HepG2 (cell line): Measurements from ENCODE around the gene CLMP. TPM values are rescaled to one million over a fixed set of nuclear protein-coding genes. Genes with fewer than 3 reads are reported as not detected.

Experiments
- ATAC-seq: fragments of 200-7000 bp; cut with Tn5 transposase; 3 replicates; pipeline ENCODE4 v1.9.1; 2020; ENCODE audit warnings: mild to moderate bottlenecking, moderate library complexity
- BruUV-seq: library from RNA; stranded (reverse); fragments of 400-500 nt; replicated peaks from 2 replicates; lab custom pipeline; 2021; lab: Mats Ljungman, UMichigan
- CTCF ChIA-PET: fragments of 300-600 bp; formaldehyde crosslinking; extraction: SDS; loops from one replicate; lab custom pipeline; 2021; ENCODE audit warnings: low total read pairs, inconsistent platforms, low intra/inter-chr PET ratio; lab: Yijun Ruan, JAX
- POLR2A ChIA-PET: fragments of 350-600 bp; sonication (Branson Sonifier 250); formaldehyde crosslinking; loops from one replicate; lab custom pipeline; 2020; ENCODE audit warnings: antibody characterized with exemption, inconsistent platforms; lab: Yijun Ruan, JAX
- DNase-seq: peaks from one replicate; pipeline ENCODE4 v3.0.0-alpha.2; 2015; ENCODE audit warnings: low spot score
- FAIRE-seq: peaks from 3 replicates; lab custom pipeline; 2011; peaks lifted over from hg19 to GRCh38; lab: Jason Lieb, UNC
- H2AFZ ChIP-seq: one replicate; pipeline ENCODE4 v1.6.1; 2011; ENCODE audit warnings: low read length, inconsistent platforms
- H3K27ac ChIP-seq: fragments of 300-600 bp; 3 replicates; pipeline ENCODE4 v1.8.0; 2011; ENCODE audit warnings: mixed run types, mild to moderate bottlenecking, mixed read lengths, low read length, inconsistent platforms; ENCODE audit not compliant: insufficient read depth; ENCODE audit errors: extremely low read length
- H3K27me3 ChIP-seq, 2 experiments: fragments of 200-600 bp in 1 of 2; 2 replicates in 1 of 2; 3 replicates in 1 of 2; pipeline versions ENCODE4 v1.6.0 to v1.8.0; 2011; ENCODE audit warnings: low read length in 2 of 2, mild to moderate bottlenecking in 2 of 2, moderate library complexity in 2 of 2, inconsistent platforms in 1 of 2; ENCODE audit not compliant: insufficient read depth in 2 of 2, control insufficient read depth in 1 of 2
- H3K36me3 ChIP-seq, 2 experiments: fragments of 200-600 bp in 1 of 2; replicated peaks in 1 of 2; 2 replicates in 1 of 2; 3 replicates in 1 of 2; pipeline versions ENCODE4 v1.5.1 to v1.8.0; 2011; ENCODE audit warnings: low read length in 2 of 2, inconsistent platforms in 1 of 2; ENCODE audit not compliant: insufficient read depth in 2 of 2, control insufficient read depth in 1 of 2
- H3K4me1 ChIP-seq: 2 replicates; pipeline ENCODE4 v1.5.1; 2012; ENCODE audit warnings: low read length, inconsistent platforms; ENCODE audit not compliant: insufficient read depth
- H3K4me2 ChIP-seq: 2 replicates; pipeline ENCODE4 v1.6.0; 2011; ENCODE audit warnings: low read depth, low read length, inconsistent platforms
- H3K4me3 ChIP-seq, 3 experiments: fragments of 200-600 bp in 1 of 3; sonication (generic), shearing (Covaris generic) in 1 of 3; replicated peaks in 1 of 3; 2 replicates each; pipeline ENCODE4 v1.5.1; 2011 to 2016; ENCODE audit warnings: low read length in 3 of 3, inconsistent platforms in 2 of 3, low read depth in 2 of 3, mild to moderate bottlenecking in 2 of 3, control low read depth in 1 of 3, mixed read lengths in 1 of 3; ENCODE audit not compliant: insufficient read depth in 1 of 3
- H3K79me2 ChIP-seq: one replicate; pipeline ENCODE4 v1.6.1; 2011; ENCODE audit warnings: low read length, inconsistent platforms; ENCODE audit not compliant: insufficient read depth
- H3K9ac ChIP-seq: 2 replicates; pipeline ENCODE4 v1.6.0; 2011; ENCODE audit warnings: mild to moderate bottlenecking, low read depth, low read length, inconsistent platforms; ENCODE audit not compliant: insufficient read depth
- H3K9me3 ChIP-seq: 2 replicates; pipeline ENCODE4 v1.5.1; 2012; ENCODE audit warnings: mild to moderate bottlenecking, low read length
- H4K20me1 ChIP-seq: 2 replicates; pipeline ENCODE4 v1.6.0; 2011; ENCODE audit warnings: inconsistent platforms, mild to moderate bottlenecking, low read length, moderate library complexity; ENCODE audit not compliant: insufficient read depth
- ADNP ChIP-seq: sonication (generic); formaldehyde crosslinking; IDR thresholded peaks from 2 replicates; pipeline ENCODE4 v1.4.0; 2020; ENCODE audit warnings: missing genetic modification reagents
- IRF9 ChIP-seq: sonication (generic); formaldehyde crosslinking; IDR thresholded peaks from 2 replicates; pipeline ENCODE4 v1.8.0; 2022; ENCODE audit warnings: missing genetic modification reagents, mild to moderate bottlenecking, borderline replicate concordance
- MAZ ChIP-seq, 2 experiments: sonication (generic) in 1 of 2; formaldehyde crosslinking in 1 of 2; IDR thresholded peaks; 2 replicates each; pipeline versions ENCODE4 v1.5.0 to v1.6.1; 2012 to 2020; ENCODE audit warnings: low read depth in 2 of 2, mild to moderate bottlenecking in 2 of 2, borderline replicate concordance in 1 of 2, improper control_type of control experiment in 1 of 2, low read length in 1 of 2, missing genetic modification reagents in 1 of 2, moderate library complexity in 1 of 2
- MIER2 ChIP-seq: IDR thresholded peaks from 2 replicates; pipeline ENCODE4 v1.6.1; 2016; ENCODE audit warnings: missing biosample characterization, missing genetic modification reagents
- MNT ChIP-seq: fragments of 450-650 bp; IDR thresholded peaks from 2 replicates; pipeline ENCODE4 v1.6.1; 2016
- MXD1 ChIP-seq: sonication (generic); formaldehyde crosslinking; IDR thresholded peaks from 2 replicates; pipeline ENCODE4 v1.4.0; 2020; ENCODE audit warnings: mild to moderate bottlenecking, missing genetic modification reagents
- NCOA2 ChIP-seq: sonication (generic); formaldehyde crosslinking; IDR thresholded peaks from 2 replicates; pipeline ENCODE4 v1.8.0; 2022; ENCODE audit warnings: inconsistent platforms
- PBX3 ChIP-seq: sonication (generic); formaldehyde crosslinking; IDR thresholded peaks from 2 replicates; pipeline ENCODE4 v1.8.1; 2023; ENCODE audit warnings: missing genetic modification reagents, inconsistent platforms, borderline replicate concordance
- SCMH1 ChIP-seq: sonication (generic); formaldehyde crosslinking; IDR thresholded peaks from 2 replicates; pipeline ENCODE4 v1.9.0; 2021; ENCODE audit warnings: missing genetic modification reagents, mild to moderate bottlenecking, borderline replicate concordance
- SNAI1 ChIP-seq: sonication (generic); formaldehyde crosslinking; IDR thresholded peaks from 2 replicates; pipeline ENCODE4 v1.5.0; 2020; ENCODE audit warnings: mild to moderate bottlenecking, missing genetic modification reagents, borderline replicate concordance
- THYN1 ChIP-seq: sonication (generic); formaldehyde crosslinking; IDR thresholded peaks from 2 replicates; pipeline ENCODE4 v1.8.1; 2023; ENCODE audit warnings: low read depth, mild to moderate bottlenecking, moderate library complexity, missing genetic modification reagents, borderline replicate concordance
- ZNF414 ChIP-seq: sonication (generic); formaldehyde crosslinking; IDR thresholded peaks from 2 replicates; pipeline ENCODE4 v1.5.0; 2020; ENCODE audit warnings: missing genetic modification reagents
- ZNF629 ChIP-seq: sonication (generic); formaldehyde crosslinking; conservative IDR thresholded peaks from 2 replicates; pipeline ENCODE4 v1.5.0; 2020; ENCODE audit warnings: missing genetic modification reagents
- WGBS: methylation state at CpG from one replicate; pipeline ENCODE4 v1.1.6; 2017; ENCODE audit warnings: low lambda C conversion rate; 5-methylcytosine and 5-hydroxymethylcytosine counted together
- in situ Hi-C: cut with HindIII; loops from 2 replicates; pipeline ENCODE4 v1.10.0; 2017; ENCODE audit warnings: low pct_unique_long_range_greater_than_20kb; ENCODE audit not compliant: extremely low pct_ligation_motif_present
- intact Hi-C: fragments of 100-400 bp; cut with micrococcal nuclease; formaldehyde crosslinking; loops from one replicate; pipeline ENCODE4 v1.10.0; 2022; ENCODE audit not compliant: unreplicated experiment
- polyA plus RNA-seq, 8 experiments: library from polyadenylated mRNA; depleted of rRNA in 3 of 8; stranded (reverse) in 7 of 8; unstranded in 1 of 8; fragments of >200 nt; fragmentation: Illumina TruSeq in 4 of 8; extraction: Trizol in 4 of 8; gene quantifications; 2 replicates each; pipeline versions ENCODE4 v1.2.1 to v1.2.3, GENCODE V29; 2011 to 2016; ENCODE audit warnings: low read depth in 4 of 8, missing spikeins in 1 of 8, mixed read lengths in 1 of 8; ENCODE audit not compliant: insufficient read depth in 1 of 8
- total RNA-seq, 5 experiments: library from RNA; depleted of rRNA; stranded (reverse); fragments of >200 nt; fragmentation: Illumina TruSeq; extraction: Trizol; gene quantifications; 2 replicates each; pipeline ENCODE4 v1.2.3, GENCODE V29; 2016; ENCODE audit warnings: low read depth in 1 of 5

CLMP gene
- total and polyA plus RNA-seq, 2 of the 13 experiments (the other 11 are each of a cell fraction or from before 2014, with no cell fraction given), result not detected

- H3K9me3 ChIP-seq, result no peaks in the 10 kb centered on the region
- no TSS peak for BruUV-seq
- H3K4me1 ChIP-seq, result peaks cover 7% of the 10 kb centered on the region; the same call in 1 of the 2 replicates
- H2AFZ ChIP-seq, result no peak overlapping the region
- intact Hi-C loops, result no loop called here
- no peaks in the 10 kb centered on the region for H3K36me3 ChIP-seq
- CTCF ChIA-PET, result no interaction called here
- H3K27me3 ChIP-seq, result no peaks in the 10 kb centered on the region
- H3K4me2 ChIP-seq, result no peak overlapping the region
- H3K27ac ChIP-seq, result no peak overlapping the region
- no peak overlapping the region for H3K4me3 ChIP-seq
- H4K20me1 ChIP-seq, result no peaks in the 10 kb centered on the region
- no peak overlapping the region for H3K9ac ChIP-seq
- 26% methylated on average over 4 of the region's 4 CpGs for WGBS
- TF ChIP-seq SNAI1 (CRISPR knock-in tag) (no peak), PBX3 (CRISPR knock-in tag) (no peak), MXD1 (CRISPR knock-in tag) (no peak)
- DNase-seq (no peak), FAIRE-seq (no peak), ATAC-seq (peak; percentile 52; the same call in 2 of the 3 replicates)
- POLR2A ChIA-PET, result interaction anchor here (1.2 to 5.3 kb wide), 2 partner anchors 19 to 21 kb away, joined by 3 to 20 read pairs; partner anchors contain the start of gene HSPA8
- in situ Hi-C loops, result no loop called here
- H3K79me2 ChIP-seq, result no peaks in the 10 kb centered on the region
Observed at GRCh38 chr11:123082977-123083376, 112.1 kb downstream of the CLMP start.

GRCh38 chr11:123080015-123080414, 115.0 kb downstream of the CLMP start:
- FAIRE-seq (no peak), ATAC-seq (no peak), DNase-seq (no peak)
- WGBS, result 78% methylated on average over 1 of the region's 1 CpG
- Histone ChIP-seq H2AFZ (no peak overlapping the region), H3K27ac (no peak overlapping the region), H3K4me2 (no peak overlapping the region), H3K27me3 (no peaks in the 10 kb centered on the region), H3K9ac (no peak overlapping the region), H3K36me3 (no peaks in the 10 kb centered on the region), H3K9me3 (no peaks in the 10 kb centered on the region), H3K4me1 (peaks cover 7% of the 10 kb centered on the region; the same call in 1 of the 2 replicates), H3K4me3 (no peak overlapping the region), H4K20me1 (no peaks in the 10 kb centered on the region), H3K79me2 (no peaks in the 10 kb centered on the region)
- in situ Hi-C loops, result no loop called here
- intact Hi-C loops, result no loop called here
- ChIA-PET CTCF (no interaction called here), POLR2A (no interaction called here)
- BruUV-seq, result no TSS peak
- TF ChIP-seq ZNF629, result no peak
- TF ChIP-seq NCOA2 (CRISPR knock-in tag), result no peak
- TF ChIP-seq MNT, result no peak
- TF ChIP-seq ADNP, result no peak
- TF ChIP-seq ZNF414 (CRISPR knock-in tag), result no peak
- no peak for TF ChIP-seq IRF9 (CRISPR knock-in tag)
- no peak for TF ChIP-seq SCMH1 (CRISPR knock-in tag)
- no peak for TF ChIP-seq MAZ (IDR thresholded peaks at IDR 0.05; ENCODE audit: borderline replicate concordance, low read depth, low read length)
- TF ChIP-seq MAZ (CRISPR knock-in tag; IDR thresholded peaks at IDR 0.05; ENCODE audit: low read depth), result no peak
- TF ChIP-seq MIER2 (CRISPR knock-in tag), result no peak
- no peak for TF ChIP-seq THYN1 (CRISPR knock-in tag)
